GM21737 (cell line): ENCODE data around the gene PDPN.
"Not testable (repeated sequence)": the region's sequence is repeated elsewhere in the genome, so short reads cannot be mapped to it uniquely, and the experiment has no call there.

ENCODE experiments used
- ATAC-seq: cut with Tn5 transposase; IDR thresholded peaks from one replicate; pipeline ENCODE4 v1.9.1; 2021; ENCODE audit warnings: mild to moderate bottlenecking, moderate library complexity; ENCODE audit not compliant: unreplicated experiment

Gene PDPN, protein sequence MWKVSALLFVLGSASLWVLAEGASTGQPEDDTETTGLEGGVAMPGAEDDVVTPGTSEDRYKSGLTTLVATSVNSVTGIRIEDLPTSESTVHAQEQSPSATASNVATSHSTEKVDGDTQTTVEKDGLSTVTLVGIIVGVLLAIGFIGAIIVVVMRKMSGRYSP

DNA sequence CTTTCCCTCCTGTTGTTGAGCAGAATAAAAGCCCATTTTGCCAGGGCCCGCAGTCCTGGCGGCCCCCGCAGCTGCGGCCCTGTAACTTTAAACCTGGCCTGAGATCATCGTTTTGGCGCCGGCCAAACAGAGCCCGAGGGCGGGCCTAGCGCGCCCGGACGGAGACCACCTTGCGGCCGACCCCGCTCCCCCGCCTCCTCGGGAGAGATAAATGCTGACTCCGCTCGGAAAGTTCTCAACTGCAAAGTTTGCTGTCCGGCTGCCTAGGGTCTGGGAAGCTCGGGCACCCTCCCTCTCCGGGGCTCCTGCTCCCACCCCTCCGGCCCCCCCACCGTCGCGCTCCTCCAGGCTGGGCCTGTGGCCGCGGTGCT is at the start of gene PDPN:
Gene PDPN (plus strand): TSS at position 238 of the 371 bp plus-strand sequence. CDS start 202 bp downstream, outside the sequence.
- ATAC-seq = no peak

DNA sequence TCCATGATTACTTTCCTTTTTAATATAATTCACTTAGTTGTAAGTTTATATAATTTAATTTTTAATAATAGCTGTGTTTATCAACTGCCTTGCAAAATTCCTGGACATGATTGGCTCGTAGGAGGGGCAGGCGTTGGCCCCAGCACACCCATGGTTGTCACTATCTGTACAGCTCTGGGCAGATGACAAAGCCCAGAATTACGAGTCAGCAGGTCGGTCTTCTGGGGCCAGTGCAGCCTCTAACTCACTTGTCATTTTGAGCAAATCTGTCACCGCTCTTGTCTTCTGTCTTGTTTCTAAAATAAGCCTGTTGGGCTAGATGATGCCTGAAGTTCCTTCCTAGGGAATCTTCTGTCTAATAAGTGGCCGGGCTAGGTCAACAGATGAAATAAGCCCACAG is 48.4 kb upstream of the PDPN start:
- no peak for ATAC-seq

DNA sequence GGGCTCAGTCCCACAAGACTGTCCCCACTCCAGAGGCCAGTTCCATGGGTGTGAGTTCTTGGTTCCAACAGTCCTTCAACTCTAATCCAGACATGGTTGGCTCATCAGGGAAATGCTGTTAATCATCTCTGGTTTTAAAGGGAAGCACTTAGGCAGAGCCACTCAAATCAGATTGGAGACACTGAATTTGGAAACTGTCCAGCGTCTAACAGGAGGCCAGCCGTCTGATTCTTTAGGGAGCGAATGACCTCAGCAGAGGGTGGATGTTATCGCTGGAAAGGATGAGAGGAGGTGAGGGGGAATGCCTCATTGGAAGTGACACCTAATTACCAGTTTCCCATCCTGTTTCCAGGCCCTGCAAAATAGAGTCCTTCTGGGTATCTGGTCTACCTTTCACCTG is 47.1 kb upstream of the PDPN start:
- ATAC-seq = no peak

DNA sequence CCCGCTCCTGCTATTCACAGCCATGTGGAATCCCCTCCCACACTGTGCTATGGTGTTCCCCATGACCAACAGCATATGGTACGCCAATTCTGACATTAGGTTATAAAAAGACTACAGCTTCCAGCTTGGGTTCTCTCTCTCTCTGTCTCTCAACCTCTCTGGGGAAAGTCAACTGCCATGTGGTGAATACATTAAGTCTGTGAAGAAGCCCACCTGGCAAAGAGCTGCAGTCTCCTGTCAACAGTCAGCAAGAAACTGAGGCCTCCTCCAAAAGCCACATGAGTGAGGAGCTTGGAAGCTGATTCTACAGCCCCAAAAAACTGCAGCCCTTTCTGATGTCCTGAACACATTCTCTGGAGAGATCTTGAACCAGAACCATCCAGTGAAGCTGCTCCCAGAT is 44.8 kb upstream of the PDPN start:
- no peak for ATAC-seq

DNA sequence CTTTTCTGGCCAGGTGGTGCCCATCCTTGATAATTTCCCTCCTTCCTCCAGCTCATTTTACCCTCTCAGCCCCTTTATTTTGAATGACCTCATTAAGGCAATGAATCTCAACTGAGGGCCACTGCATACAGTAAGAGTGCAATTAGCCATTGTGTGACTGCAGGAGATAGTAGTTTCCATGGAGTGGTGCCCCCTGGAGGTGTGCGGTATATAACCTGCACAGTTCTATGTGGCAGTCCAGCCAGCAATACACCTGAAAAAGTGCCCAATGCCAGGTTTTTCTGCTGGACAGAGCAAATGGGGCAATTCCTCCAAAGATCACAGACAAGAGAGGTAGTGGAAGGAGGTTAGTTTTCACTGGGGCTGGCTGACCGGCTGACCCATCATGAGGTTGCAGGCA is 43.9 kb upstream of the PDPN start:
- ATAC-seq = no peak

DNA sequence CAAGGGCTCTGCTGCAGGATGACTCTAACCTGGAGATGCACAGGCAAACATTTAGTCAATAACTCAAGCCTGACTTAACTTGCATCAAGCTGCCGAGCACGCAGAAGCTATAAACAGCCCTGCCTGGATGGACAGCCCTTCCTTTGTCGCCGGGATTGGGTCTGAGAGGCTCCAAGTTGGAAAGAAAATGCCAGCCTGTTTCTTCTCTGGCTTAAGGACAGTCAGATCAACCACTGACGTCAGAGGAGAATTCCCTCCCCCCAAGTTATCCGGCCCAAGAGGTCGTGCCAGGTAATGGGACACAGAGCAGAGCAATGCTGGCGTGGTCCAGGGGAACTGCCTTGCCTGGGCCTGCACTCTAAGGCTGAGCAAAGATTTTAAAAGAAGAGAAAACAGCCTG is 42.8 kb upstream of the PDPN start:
- ATAC-seq = no peak

DNA sequence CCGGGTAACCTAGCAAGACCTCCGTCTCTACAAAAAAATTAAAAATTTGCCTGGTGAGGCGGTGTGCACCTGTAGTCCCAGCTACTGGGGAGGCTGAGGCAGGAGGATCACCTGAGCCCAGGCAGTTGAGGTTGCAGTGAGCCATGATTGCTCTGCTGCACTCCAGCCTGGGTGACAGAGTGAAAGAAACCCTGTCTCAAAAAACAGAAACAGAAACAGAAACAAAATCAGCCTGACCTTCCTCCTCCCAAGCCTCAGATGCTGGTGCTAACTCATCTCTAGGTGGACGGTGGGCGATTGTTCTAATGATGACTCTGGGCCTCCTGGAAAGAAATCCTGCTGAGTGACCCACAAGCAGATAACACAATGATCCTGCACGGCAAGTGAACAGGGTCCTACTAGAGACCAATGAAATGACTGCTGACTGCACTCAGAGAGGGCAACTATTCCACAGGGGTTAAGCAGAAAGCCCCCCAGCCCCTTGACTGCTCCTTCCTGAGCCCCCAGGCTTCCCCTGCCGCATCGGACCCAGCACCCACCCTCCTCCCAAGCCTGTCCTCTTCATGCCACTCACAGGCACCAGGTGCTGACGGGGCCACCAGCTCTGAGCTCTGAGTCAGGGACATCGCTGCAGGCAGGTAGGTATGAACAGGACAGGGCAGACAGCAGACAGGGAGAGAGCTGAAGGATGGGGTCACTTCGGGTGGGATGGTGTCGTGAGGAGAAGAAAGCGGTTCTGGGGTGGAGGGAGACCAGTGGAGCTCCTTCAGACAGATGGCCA is 42.0 kb upstream of the PDPN start:
- no peak for ATAC-seq

DNA sequence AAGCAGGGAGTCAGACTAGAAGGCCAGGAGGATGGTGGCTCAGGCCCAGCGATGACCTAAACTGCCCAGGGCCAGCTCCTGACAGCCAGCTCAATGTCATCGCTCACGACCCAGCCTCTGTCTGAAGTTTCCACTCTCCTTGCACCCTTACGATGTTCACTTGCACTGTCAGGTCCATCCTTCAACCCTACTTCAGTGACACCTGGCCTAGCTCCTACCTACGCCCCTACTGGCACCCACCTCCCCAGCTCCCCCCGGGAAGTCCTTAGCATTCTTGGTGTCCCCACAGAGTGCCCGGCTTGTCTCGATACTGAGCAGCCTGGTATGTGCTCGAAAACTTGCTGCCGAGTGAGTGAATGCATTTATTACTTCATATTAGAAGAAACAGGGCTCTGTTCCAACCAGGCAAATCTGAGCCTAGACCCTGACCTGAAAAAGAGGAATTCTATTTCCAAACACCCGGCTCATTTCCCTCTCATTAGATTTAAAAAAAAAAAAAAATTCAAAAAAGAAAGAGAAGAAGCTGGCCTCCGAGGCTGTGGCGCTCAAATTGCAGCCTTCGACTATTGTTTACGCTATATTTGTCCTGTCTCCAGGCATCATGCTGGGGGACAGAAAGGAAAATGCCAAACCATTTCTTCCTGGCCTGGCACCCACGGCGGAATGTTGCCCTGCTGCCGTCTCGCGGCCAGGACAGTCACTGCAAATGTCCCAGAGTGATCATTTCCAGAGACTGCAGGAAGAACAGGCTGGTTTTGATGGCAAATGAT is 40.0 kb upstream of the PDPN start:
- no peak for ATAC-seq

DNA sequence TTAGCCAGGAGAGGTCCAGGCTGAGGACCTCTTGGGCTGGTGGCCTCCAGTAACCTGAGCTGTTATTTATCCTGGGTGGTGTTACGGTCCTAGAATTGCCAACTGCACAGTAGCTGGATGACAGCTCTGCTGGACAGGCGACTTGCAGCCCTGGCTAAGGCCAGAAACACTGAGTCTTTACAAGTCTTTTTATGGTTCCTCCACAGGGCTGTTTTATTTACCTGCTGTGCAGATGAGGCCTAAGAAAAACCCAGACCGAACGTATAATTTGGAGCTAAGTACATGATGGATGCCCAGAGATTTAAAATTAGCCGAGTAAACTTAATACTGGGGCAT is 39.4 kb upstream of the PDPN start:
- no peak for ATAC-seq

DNA sequence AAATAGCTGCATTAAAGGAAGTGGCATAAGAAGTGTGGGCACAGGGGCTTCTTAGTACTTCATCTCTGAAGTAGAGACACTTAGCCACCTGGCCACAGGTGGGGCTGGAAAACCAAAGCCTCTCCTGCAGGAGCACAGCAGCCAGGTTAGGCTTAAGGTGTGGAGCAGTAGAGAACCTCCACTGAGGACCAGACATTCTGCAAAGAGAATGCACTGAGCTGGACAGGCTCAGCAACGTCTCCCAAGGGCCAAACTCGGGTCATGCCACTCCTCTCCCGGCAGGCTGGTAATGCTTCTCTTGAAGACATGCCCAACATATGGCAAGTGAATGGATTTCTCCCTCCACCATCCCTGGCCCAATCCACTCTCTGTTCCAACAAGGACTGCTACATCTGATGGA is 36.8 kb upstream of the PDPN start:
- ATAC-seq = no peak

DNA sequence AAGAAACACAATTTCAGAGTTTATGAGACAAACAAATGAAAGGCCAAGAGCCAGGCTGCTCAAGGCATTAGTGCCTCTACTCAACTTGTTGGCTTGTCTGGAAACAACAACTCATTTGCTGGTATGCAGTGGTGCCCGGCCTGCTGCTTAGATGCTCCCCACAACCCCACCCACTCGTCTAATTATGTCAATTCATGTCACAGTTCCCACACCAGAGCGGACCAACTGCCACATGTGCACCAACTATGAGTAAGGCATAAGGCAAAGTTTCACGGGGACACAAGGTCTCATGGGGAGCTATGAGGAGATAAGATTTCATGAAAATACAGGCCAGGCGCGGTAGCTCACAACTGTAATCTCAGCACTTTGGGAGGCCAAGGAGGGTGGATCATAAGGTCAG is 35.4 kb upstream of the PDPN start:
- no peak for ATAC-seq

DNA sequence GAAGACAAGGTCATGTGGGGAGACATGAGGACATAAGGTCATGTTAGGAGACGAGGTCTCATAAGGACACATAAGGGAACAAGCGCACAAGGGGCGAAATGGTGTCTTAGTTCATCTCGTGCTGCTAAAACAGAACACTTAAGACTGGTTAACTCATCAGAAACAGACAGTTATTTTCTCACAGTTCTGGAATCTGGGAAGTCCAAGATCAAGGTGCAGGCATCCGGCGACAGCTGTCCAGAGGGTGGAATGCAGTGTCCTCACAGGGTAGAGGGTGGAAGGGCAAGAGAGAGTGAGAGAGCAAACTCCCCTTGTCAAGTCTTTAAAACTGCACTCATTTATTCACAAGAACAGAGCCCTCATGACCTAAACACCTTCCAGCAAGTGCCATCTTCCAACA is 34.6 kb upstream of the PDPN start:
- ATAC-seq = no peak

DNA sequence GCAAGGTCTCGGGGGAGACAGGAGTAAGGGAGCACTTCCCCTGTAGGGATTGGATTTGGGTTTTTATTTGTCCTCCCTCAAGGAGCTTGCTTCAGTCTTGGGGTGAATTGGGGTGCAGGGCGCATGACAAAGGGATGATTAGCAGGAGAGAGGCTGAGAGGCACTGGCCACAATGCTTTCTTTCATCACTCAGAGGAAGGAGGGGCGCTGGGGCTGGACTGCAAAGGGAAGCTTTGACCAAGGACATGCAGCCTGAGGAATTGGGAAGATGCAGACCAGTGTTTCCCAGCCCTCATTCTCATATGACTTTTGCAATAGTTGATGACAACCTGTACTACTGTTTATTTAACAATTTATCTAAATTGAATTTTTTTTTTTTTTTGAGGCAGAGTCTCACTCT is 34.1 kb upstream of the PDPN start:
- no peak for ATAC-seq

DNA sequence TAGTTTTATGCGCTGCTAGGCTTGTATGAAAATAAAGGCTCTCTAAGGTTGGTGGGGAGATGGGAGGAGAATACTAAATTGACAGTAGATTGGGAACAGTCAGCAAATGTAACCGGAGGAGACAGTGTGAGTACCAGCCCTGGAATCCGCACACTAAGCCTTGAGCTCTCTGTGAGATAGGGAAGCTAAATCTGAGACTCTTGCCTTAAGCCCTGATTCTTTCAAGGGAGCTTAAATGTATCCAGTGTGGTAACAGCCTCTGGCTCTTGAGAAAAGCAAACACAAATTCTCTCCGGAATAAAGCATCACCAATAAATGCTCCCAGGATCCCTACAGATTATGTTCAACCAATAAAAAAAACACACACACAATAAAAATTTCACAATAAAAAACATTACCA is 33.0 kb upstream of the PDPN start:
- no peak for ATAC-seq

DNA sequence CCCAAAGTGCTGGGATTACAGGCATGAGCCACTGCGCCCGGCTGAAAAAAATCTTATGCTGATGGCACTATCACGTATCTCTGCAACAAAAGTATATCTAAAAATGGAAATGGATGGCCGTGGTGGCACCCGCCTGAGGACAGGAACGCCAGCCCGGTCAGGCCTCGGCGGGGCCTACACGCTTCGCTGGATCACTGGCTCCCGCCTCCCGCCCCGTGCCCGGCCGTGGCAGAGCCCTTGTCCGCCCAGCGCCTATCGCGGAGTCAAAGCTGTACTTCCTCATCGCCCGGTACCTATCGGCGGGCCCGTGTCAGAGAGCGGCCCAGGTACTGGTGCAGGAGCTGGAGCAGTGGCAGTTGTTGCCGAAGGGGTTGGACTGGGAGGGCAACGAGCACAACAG is 28.8 kb upstream of the PDPN start:
- ATAC-seq = no peak

DNA sequence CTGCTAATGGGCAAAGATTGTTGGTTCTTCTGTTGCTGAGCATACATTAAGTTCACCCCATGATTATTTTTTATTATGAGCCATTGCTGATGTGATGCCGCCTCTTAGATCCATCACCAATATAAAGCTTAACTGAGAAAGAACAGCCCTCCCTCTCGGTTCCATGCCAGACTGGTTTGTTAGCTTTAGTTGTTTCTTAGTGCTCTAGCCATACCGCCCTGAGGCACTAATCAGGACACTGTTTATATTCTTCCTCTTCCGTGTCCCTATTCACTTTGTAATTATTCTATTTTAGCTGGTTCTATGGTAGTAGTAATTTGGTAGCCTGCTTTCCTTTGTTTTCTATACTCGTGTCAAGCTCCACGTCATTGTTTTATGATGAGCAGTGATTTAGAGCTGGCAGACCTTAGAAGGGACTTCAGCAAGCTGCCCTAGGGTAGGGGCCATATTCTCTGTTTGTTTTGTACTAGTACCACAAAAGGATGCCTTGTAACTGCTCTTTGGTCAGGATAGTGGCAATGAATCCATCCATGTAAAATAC is 27.3 kb upstream of the PDPN start:
- no peak for ATAC-seq

DNA sequence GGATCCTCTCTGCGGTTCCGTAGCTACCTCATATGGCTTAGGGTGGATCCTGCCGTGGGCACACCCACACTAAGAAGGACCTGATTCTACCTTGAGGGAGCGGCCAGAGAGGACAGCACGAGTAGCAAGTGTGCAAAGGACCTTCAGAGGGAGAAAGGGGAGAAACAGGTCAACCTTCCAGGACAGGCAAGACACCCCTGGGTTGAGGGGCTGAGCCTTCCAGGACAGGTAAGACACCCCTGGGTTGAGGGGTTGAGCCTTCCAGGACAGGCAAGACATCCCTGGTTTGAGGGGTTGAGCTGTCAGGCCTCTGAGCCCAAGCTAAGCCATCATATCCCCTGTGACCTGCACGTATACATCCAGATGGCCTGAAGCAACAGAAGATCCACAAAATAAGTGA is 23.1 kb upstream of the PDPN start:
- no peak for ATAC-seq

DNA sequence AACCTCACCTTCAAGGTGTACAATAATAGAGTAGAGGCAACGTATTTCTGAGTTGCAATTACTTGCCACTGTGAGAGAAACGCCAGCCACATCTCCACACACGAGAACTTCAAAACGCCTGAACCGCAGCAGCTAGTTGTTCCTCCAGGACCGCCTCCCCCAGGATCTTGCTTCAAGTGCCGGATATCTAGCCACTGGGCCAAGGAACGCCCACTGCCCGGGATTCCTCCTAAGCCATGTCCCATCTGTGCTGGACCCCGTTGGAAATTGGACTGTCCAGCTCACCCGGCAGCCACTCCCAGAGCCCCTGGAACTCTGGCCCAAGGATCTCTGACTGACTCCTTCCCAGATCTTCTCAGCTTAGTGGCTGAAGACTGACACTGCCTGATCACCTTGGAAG is 20.7 kb upstream of the PDPN start:
- ATAC-seq = not testable (repeated sequence)

DNA sequence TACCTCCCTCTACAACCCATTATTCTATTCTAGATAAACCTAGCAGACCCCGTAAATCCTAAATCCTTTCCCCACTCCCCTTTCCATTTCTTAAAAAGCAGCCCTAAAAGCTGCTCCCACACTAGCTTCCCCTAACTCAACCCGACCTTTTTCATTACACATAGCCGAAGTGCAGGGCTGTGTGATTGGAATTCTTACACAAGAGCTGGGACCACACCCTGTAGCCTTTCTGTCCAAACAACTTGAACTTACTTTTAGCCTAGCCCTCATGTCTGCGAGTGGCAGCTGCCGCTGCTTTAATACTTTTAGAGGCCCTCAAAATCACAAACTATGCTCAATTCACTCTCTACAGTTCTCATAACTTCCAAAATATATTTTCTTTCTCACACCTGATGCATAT is 19.6 kb upstream of the PDPN start:
- ATAC-seq = no peak

DNA sequence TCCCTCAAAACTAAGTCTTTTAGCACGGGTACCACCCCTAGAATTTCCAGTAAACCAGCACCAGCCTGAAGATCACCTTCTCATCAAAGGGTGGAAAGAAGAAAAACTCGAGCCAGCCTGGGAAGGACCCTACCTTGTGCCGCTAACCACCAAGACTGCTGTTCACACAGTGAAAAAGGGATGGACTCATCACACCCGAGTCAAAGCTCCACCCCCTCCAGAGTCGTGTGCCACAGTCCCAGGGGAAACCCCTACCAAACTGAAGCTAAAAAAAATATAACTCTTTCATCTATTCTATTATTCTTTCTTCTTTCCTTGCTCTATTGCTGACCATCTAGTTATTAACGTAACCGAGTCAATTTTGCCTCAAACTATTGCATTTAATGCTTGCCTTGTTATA is 13.2 kb upstream of the PDPN start:
- ATAC-seq = not testable (repeated sequence)

DNA sequence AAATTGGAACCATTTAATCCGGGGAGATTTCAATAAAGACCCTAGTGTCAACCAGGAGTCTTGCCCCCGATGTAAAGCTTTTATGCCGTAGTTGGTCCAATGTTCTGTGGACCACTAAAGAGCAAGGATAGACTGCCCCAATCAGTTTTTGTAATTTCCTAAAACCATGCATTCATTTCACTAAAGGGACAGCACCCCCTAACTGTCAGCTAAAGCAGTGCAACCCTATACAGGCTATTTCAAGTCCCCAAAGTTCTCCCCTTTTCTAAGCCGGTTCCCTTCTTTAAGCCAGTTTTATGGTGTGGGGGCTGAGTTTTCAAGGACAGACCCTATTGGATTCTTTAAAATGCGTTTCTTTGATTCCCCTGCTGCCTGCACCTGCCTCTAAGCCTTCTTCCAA is 12.7 kb upstream of the PDPN start:
- no peak for ATAC-seq

DNA sequence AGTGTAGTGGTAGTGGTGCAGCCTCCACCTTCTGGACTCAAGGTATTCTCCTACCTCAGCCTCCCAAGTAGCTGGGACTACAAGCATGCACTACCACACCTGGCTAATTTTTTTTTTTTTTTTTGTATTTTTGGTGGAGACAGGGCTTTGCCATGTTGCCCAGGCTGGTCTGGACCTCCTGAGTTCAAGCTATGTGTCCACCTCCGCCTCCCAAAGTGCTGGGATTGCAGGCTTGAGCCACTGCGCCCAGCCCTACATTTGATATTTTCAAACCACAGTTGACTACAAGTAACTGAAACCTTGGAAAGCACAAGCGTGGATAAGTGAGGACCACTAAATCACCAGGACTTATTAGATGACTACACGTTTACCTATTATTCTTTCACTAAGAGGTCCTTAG is 10.0 kb upstream of the PDPN start:
- ATAC-seq = no peak
